Activated CD4-positive, alpha-beta T cell treated with anti-CD3 and anti-CD28 coated beads, Interleukin-2, amount 10 ng/mL, durations not matched to agents 7 days and 5 days (primary cell): Measurements from ENCODE around the gene ARID1B. TPM values are rescaled to one million over a fixed set of nuclear protein-coding genes. Genes with fewer than 3 reads are reported as not detected.
A peak's percentile ranks its signal among the peaks of the same experiment; 100 is the strongest.

ENCODE experiments used
- CTCF ChIA-PET: fragments of 350-600 bp; sonication (Branson Sonifier 250); formaldehyde crosslinking; loops from one replicate; lab custom pipeline; 2021; ENCODE audit warnings: antibody characterized with exemption; lab: Charles Lee
- POLR2A ChIA-PET: fragments of 350-600 bp; sonication (Branson Sonifier 250); formaldehyde crosslinking; loops from one replicate; lab custom pipeline; 2021; ENCODE audit warnings: antibody characterized with exemption; lab: Charles Lee
- DNase-seq: peaks from one replicate; pipeline ENCODE4 v3.0.0-alpha.2; 2020
- H3K27ac Mint-ChIP-seq: one replicate; pipeline ENCODE4 v1.8.0; 2021; ENCODE audit warnings: mild to moderate bottlenecking, moderate library complexity, mixed read lengths
- H3K27me3 Mint-ChIP-seq: one replicate; pipeline ENCODE4 v1.8.0; 2021; ENCODE audit warnings: mixed read lengths
- H3K36me3 Mint-ChIP-seq: one replicate; pipeline ENCODE4 v1.8.0; 2021; ENCODE audit warnings: low read depth, mixed read lengths
- H3K4me1 Mint-ChIP-seq: one replicate; pipeline ENCODE4 v1.8.0; 2021; ENCODE audit warnings: mixed read lengths
- H3K4me3 Mint-ChIP-seq: one replicate; pipeline ENCODE4 v1.8.0; 2021; ENCODE audit warnings: mild to moderate bottlenecking, moderate library complexity, mixed read lengths
- H3K9me3 Mint-ChIP-seq: one replicate; pipeline ENCODE4 v1.8.0; 2021; ENCODE audit warnings: mixed read lengths
- total RNA-seq, 2 experiments: library from RNA; stranded (reverse); gene quantifications; one replicate each; pipeline ENCODE4 v1.2.3, GENCODE V29; 2021

The ARID1B gene
- total RNA-seq, 2 experiments from 2014 or later: 76.8 to 89.6 TPM

DNA sequence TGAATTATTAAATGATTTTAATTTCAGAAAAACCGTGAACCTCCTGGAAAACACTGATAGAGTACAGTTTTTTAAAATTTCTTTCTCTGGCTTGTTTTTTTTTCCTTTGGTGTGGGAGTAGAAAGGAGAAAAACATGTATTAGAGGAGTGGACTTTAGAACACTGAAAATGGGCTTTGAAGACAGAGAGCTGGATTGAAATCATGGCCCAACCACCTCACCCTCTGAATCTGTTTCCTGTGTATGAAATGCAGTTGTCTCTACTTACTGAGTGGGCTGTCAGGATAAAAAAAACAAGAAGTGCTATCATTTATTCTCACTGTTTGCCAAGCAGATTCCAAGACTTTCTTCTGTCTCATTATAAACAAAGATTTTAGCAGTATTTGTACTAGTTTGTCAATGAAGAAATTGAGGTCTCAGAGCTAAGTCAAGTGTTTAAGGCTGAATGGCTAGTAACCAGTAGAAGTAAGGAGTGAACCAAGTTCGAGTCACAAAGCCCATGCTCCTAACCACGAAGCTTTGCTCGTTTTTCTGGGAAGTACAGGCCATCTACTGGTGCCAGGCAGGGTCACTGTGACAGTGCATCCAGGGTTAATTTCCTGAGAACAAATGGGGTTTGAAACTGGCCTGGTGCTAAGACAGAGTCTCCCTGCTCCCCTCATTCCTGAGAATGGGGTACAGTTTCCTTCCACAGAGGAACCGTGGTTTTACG, 289.8 kb downstream of the ARID1B start:
- H3K4me1 Mint-ChIP-seq: peaks cover 28% of the 10 kb centered on the region
- no peaks in the 10 kb centered on the region for H3K9me3 Mint-ChIP-seq
- H3K27ac Mint-ChIP-seq: no peak overlapping the region
- H3K27me3 Mint-ChIP-seq: no peaks in the 10 kb centered on the region
- POLR2A ChIA-PET: no interaction called here
- no peak for DNase-seq
- CTCF ChIA-PET: interaction anchor here (1.0 to 1.1 kb wide), 2 partner anchors 14 to 44 kb away, joined by 3 read pairs; no protein-coding TSS in a partner anchor
- peaks cover 3% of the 10 kb centered on the region for H3K36me3 Mint-ChIP-seq
- no peak overlapping the region for H3K4me3 Mint-ChIP-seq

DNA sequence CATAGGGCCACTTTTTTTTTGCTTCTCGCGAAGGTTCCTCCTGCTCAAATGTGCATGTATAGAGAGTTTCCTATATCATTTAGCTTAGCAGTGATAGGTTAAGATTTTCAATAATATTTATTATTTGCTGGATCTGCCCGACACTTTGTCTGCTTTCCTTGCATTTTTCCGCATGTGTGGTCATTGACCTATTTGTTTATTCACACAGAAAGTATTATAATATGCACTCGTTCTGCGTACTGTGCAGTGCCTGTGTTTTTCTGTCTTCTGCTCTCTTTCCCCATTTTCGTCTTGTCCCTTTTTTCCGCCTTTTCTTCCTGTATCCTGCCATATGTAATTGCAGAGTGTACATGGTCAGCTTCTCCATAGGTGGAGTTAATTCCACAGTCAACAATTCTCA, 290.3 kb downstream of the ARID1B start:
- DNase-seq: no peak
- Mint-ChIP-seq H3K9me3 (no peaks in the 10 kb centered on the region), H3K4me3 (no peak overlapping the region), H3K36me3 (peaks cover 3% of the 10 kb centered on the region), H3K27ac (no peak overlapping the region), H3K4me1 (peaks cover 28% of the 10 kb centered on the region), H3K27me3 (no peaks in the 10 kb centered on the region)
- ChIA-PET POLR2A (no interaction called here), CTCF (interaction anchor here (1.0 kb wide), 1 partner anchor 13 kb away, joined by 3 read pairs; no protein-coding TSS in a partner anchor)

DNA sequence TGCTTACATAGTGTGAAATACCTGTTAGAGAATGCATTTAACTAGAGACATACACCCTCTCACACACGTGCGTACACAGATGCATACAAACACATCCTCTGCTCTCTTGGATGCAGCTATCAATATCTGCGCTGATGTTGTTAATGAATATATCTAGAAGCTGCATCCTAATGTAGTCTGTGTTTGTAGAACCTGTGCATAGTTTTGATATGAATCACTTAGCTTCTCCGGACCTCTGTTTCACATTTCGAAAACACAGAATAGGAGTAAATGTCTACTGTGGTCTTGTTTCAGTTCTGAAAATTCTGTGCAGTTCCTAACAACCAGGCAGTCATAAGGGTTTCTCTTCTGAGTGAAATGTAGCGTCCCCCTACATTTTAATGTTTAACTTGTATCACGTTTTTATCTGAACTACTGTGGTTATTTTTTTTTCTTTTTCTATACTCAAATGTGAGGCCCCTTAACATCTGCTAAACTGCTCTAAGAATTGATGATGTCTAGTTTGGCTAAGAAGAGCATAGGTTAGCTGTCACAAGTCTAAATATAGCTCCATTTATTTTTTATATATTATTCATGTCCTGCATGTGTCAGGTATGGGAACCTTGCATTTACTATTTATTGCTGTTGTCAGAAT, 291.6 kb downstream of the ARID1B start:
- H3K4me1 Mint-ChIP-seq: peaks cover 28% of the 10 kb centered on the region
- no peaks in the 10 kb centered on the region for H3K9me3 Mint-ChIP-seq
- H3K36me3 Mint-ChIP-seq: peaks cover 7% of the 10 kb centered on the region
- ChIA-PET POLR2A (no interaction called here), CTCF (interaction anchor here (0.6 to 1.6 kb wide), 4 partner anchors 11 to 123 kb away, joined by 3 to 6 read pairs (median 4); no protein-coding TSS in a partner anchor)
- DNase-seq: no peak
- peak overlapping the region; percentile 32 for H3K27ac Mint-ChIP-seq
- H3K27me3 Mint-ChIP-seq: no peaks in the 10 kb centered on the region
- H3K4me3 Mint-ChIP-seq: no peak overlapping the region

DNA sequence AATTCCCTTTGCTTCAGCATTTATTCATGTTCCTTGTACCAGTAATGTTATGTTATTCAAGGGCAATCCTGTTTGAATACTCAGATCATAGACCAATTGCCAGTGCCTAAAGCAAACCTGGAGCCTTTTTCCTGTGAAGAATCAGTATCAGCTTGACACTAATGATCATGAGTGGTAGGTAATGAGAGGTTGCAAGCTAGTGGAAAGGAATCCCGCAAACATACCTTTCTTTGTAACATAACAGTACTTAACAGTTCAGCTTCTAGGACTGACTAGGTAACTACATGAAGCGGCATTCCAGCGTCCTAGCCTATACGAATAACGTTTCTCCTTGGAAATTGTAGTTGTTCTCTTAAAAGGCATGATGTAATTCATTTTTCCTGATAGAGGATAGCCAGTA, 292.4 kb downstream of the ARID1B start:
- DNase-seq: no peak
- peaks cover 28% of the 10 kb centered on the region for H3K4me1 Mint-ChIP-seq
- peaks cover 11% of the 10 kb centered on the region for H3K36me3 Mint-ChIP-seq
- H3K27ac Mint-ChIP-seq: no peak overlapping the region
- no peak overlapping the region for H3K4me3 Mint-ChIP-seq
- no peaks in the 10 kb centered on the region for H3K27me3 Mint-ChIP-seq
- H3K9me3 Mint-ChIP-seq: no peaks in the 10 kb centered on the region
- ChIA-PET POLR2A (no interaction called here), CTCF (interaction anchor here (0.6 to 1.6 kb wide), 5 partner anchors 10 to 231 kb away, joined by 3 to 6 read pairs (median 3); no protein-coding TSS in a partner anchor)

DNA sequence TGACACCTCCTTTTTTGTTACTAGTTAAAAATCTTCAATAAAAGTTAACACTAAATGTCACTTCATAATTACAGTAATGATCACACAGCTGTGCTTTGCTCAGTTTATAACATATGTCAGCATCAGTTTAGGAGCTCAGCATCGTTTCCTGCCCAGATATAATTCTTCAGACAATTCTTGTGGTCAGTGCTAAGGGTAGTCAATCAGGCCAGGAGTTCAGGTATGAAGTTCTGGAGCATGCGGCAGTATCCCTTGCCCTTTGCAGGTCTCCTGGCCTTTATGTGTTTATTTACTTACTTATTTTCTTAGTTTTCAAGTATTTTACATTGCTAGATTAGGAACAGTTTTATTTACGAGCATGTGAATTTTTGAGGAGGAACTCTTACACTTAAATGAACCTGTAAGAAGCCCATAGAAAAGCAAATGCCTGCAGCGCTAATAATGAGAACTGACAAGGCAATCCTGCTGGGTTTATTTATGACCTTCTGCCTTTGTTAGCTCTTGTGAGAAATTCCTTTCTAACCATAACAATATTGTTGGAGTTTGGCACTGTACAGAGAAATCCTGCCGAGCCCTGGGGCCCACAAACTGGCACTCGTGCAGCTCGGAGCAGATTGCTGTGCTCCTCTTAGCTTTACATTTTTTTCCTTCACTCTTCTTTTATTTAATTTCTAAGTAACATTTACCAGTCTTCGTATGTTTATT, 293.4 kb downstream of the ARID1B start:
- Mint-ChIP-seq H3K27me3 (no peaks in the 10 kb centered on the region), H3K27ac (no peak overlapping the region)
- POLR2A ChIA-PET: no interaction called here

DNA sequence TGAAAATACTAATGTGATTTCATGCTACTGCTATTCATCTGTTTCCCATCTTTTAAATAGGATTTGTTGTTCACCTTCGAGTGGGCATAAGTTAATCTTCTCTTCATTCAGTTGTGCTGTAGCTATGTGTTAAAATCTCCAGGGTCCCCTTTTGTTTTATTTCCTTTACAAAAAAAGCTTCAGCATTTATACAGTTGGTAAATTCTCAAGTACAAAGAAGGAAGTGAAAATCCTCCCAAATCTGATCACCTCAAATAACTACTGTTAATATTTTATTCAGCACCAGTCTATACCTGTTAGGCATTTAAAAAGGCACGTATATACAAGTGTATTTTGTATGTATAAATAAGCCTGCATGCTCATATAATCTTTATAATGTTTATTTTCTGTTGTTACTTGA, 294.9 kb downstream of the ARID1B start:
- peaks cover 6% of the 10 kb centered on the region for H3K9me3 Mint-ChIP-seq
- H3K4me3 Mint-ChIP-seq: no peak overlapping the region
- H3K4me1 Mint-ChIP-seq: peaks cover 38% of the 10 kb centered on the region
- peaks cover 17% of the 10 kb centered on the region for H3K36me3 Mint-ChIP-seq
- POLR2A ChIA-PET: no interaction called here
- no peak for DNase-seq
- H3K27me3 Mint-ChIP-seq: no peaks in the 10 kb centered on the region
- CTCF ChIA-PET: no interaction called here
- no peak overlapping the region for H3K27ac Mint-ChIP-seq

More for the DNA sequence above, 293.4 kb downstream of the ARID1B start:
- peaks cover 32% of the 10 kb centered on the region for H3K4me1 Mint-ChIP-seq
- H3K9me3 Mint-ChIP-seq: peaks cover 2% of the 10 kb centered on the region
- no peak for DNase-seq
- CTCF ChIA-PET: interaction anchor here (0.6 to 1.2 kb wide), 3 partner anchors 16 to 58 kb away, joined by 3 to 4 read pairs (median 4); no protein-coding TSS in a partner anchor
- H3K4me3 Mint-ChIP-seq: no peak overlapping the region
- peaks cover 13% of the 10 kb centered on the region for H3K36me3 Mint-ChIP-seq

DNA sequence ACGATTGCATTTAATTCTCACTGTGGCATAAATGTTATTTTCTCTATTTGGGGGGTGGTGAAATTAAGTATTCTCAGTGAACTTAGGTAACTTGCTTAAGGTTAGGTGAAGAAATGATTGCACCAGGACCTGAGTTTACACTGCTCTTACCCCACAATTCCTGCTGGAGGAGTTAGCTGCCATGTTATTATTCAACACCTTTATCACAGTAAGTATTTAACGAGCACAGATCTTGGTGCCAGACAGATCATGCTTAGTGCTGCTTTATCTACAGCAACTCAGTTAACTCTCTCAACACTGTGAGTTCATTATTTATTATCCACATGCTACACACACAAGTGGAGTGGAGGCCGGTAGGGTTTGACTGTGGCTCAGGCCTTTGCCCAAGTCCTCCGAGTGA, 296.4 kb downstream of the ARID1B start:
- Mint-ChIP-seq H3K4me3 (no peak overlapping the region), H3K36me3 (peaks cover 22% of the 10 kb centered on the region), H3K9me3 (peaks cover 6% of the 10 kb centered on the region), H3K4me1 (peaks cover 37% of the 10 kb centered on the region), H3K27ac (no peak overlapping the region), H3K27me3 (no peaks in the 10 kb centered on the region)
- POLR2A ChIA-PET: no interaction called here
- CTCF ChIA-PET: no interaction called here
- DNase-seq: no peak

DNA sequence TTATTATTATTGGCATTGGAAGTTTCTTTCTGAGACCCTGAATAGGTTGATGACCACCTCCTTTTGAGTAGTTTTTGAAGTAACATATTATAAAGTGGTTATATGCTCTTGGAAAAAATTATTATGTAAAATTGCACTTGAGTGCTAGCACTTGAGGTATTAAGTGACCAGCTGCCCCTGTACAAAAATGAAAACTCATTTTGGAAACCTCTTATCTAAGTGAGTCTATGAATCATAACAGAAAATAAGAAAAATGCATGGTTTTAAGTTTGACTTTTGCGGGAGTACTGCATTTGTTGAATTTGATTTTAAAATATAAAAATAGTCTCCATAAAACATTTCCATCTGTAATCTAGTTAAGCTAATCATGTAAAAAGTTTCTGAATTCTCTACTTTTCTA, 297.8 kb downstream of the ARID1B start:
- Mint-ChIP-seq H3K36me3 (peaks cover 22% of the 10 kb centered on the region), H3K4me1 (peaks cover 30% of the 10 kb centered on the region), H3K27me3 (no peaks in the 10 kb centered on the region), H3K27ac (no peak overlapping the region), H3K9me3 (peaks cover 6% of the 10 kb centered on the region), H3K4me3 (no peak overlapping the region)
- ChIA-PET POLR2A (no interaction called here), CTCF (no interaction called here)
- no peak for DNase-seq

DNA sequence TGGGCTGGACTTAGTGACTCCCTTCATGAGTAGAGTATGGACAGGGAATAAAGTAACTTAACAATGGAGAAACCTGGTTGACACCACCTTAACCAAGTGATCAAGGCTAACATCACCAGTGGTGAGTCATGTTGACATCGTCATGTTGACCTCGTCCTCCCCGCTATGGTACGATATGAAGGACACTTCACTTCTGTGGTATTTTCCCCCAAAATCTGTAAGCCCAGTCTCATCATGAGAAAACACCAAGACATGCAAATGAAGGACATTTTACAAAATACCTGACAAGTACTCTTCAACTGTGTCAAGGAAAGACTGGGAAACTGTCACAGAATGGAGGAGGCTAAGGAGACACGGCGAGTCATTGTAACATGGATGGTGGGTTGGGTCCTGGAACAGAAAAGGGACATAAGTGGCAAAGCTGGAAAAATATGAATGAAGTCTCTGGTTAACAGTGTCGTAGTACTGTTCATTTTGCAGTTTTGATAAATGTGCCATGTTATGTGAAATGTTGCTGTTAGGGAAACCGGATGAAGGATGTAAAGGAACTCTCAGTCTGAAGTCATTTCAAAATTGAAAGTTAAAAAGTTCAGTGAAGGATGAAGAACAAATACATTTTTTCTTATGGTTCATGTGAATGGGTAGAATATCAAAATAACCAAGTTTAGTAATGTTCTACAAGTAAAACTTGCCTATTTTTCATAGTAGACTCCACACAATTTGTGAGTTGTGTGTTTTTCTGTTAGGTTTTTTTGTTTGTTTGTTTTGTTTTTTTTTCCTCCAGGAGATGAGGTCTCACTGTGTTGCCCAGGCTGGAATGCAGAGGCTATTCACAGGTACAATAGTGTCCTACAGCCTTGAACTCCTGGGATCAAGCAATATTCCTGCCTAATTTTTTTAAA, 298.6 kb downstream of the ARID1B start:
- POLR2A ChIA-PET: no interaction called here

DNA sequence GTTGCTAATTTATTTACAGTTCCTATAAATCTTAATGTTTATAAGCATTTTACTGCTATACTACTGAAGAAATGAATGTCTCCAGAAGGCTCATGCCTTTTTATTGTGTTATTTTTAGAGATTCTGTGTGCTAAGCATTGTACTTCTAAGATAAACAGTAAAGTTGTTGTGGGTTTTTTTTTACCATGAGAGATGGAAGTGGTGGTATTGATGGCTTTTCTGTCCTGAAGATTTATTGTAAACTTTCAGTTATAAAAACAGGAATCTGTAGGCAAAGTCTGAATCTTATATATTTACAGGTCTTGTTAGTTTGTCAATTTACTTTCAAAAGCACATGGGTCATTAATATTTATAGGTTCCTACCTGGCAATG, 299.3 kb downstream of the ARID1B start:
- CTCF ChIA-PET: no interaction called here
- H3K27me3 Mint-ChIP-seq: no peaks in the 10 kb centered on the region
- H3K27ac Mint-ChIP-seq: peak overlapping the region; percentile 6

More for the DNA sequence above, 298.6 kb downstream of the ARID1B start:
- Mint-ChIP-seq H3K4me1 (peaks cover 30% of the 10 kb centered on the region), H3K27ac (peak overlapping the region; percentile 6), H3K4me3 (peak overlapping the region; percentile 46), H3K36me3 (peaks cover 22% of the 10 kb centered on the region), H3K27me3 (no peaks in the 10 kb centered on the region), H3K9me3 (peaks cover 6% of the 10 kb centered on the region)
- no peak for DNase-seq
- CTCF ChIA-PET: no interaction called here

DNA sequence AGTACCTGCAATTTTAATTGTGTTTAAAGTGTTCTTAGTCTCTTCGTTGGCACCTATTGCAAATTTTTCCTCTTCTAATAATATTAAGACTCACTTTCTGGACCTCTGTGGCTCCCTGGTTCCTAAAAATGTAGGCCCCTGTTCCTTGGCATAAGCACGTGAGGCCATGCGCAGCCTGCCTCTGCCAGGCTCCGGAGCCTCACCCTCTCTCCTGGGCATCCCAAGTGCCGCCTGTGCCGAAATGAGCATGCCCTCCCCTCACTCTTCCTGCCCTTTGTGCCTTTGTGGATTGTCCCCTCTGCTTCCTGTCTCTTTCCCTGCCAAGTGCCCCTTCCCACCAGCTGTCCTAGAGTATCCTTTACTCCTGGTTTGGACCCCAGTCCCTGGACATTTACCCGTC, 300.1 kb downstream of the ARID1B start:
- Mint-ChIP-seq H3K27me3 (no peaks in the 10 kb centered on the region), H3K4me3 (no peak overlapping the region), H3K4me1 (peaks cover 31% of the 10 kb centered on the region), H3K36me3 (peaks cover 22% of the 10 kb centered on the region), H3K9me3 (peaks cover 6% of the 10 kb centered on the region), H3K27ac (no peak overlapping the region)
- POLR2A ChIA-PET: no interaction called here
- DNase-seq: no peak
- CTCF ChIA-PET: no interaction called here

More for the DNA sequence above, 299.3 kb downstream of the ARID1B start:
- no peak for DNase-seq
- peaks cover 6% of the 10 kb centered on the region for H3K9me3 Mint-ChIP-seq
- H3K36me3 Mint-ChIP-seq: peaks cover 22% of the 10 kb centered on the region
- H3K4me1 Mint-ChIP-seq: peaks cover 30% of the 10 kb centered on the region
- POLR2A ChIA-PET: no interaction called here
- H3K4me3 Mint-ChIP-seq: no peak overlapping the region

DNA sequence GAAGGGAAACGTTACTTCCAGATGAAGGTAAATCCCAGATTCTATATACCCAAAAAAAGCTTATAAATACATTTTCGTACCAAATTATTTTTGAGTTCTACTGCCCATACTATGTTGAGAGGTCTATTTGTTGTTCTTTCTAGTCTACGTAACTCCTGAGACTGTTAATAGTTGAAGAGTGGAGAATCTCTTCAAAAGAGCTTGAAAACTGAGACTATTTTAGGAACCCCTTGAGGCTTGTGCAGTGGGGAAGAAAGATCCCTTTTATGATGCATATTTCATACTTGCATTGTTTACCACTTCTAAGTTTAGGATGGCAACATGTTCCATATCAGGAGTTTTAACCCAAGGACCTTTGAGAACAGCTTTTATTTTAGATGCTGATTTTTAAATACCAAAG, 301.1 kb downstream of the ARID1B start:
- ChIA-PET POLR2A (no interaction called here), CTCF (interaction anchor here (0.6 kb wide), 1 partner anchor 765 kb away, joined by 4 read pairs; no protein-coding TSS in a partner anchor)
- H3K4me3 Mint-ChIP-seq: no peak overlapping the region
- H3K27ac Mint-ChIP-seq: no peak overlapping the region
- H3K36me3 Mint-ChIP-seq: peaks cover 22% of the 10 kb centered on the region
- no peak for DNase-seq
- peaks cover 31% of the 10 kb centered on the region for H3K4me1 Mint-ChIP-seq
- no peaks in the 10 kb centered on the region for H3K27me3 Mint-ChIP-seq
- H3K9me3 Mint-ChIP-seq: peaks cover 6% of the 10 kb centered on the region
